GM12801 (cell line): ENCODE data around the gene ZNF22.

Source experiments
- CTCF ChIP-seq: IDR thresholded peaks from one replicate; pipeline ENCODE4 v1.5.1; 2011; ENCODE audit warnings: control low read depth; ENCODE audit not compliant: insufficient read length; ENCODE audit errors: extremely low read depth

ZNF22 gene

GRCh38 chr10:44985175-44985681 is 15.5 kb upstream of the ZNF22 start:
- TF ChIP-seq CTCF, result no peak

- TF ChIP-seq CTCF, result no peak
Observed at GRCh38 chr10:44986179-44986578, 14.5 kb upstream of the ZNF22 start.

- no peak for TF ChIP-seq CTCF
Observed at GRCh38 chr10:44986670-44987069, 14.1 kb upstream of the ZNF22 start.

GRCh38 chr10:44988957-44989585 is 11.7 kb upstream of the ZNF22 start:
- no peak for TF ChIP-seq CTCF

- TF ChIP-seq CTCF, result no peak
Observed at GRCh38 chr10:44989597-44990301, 11.0 kb upstream of the ZNF22 start.

GRCh38 chr10:44990302-44990655 is 10.4 kb upstream of the ZNF22 start:
- TF ChIP-seq CTCF, result no peak

GRCh38 chr10:44990965-44991364 is 9.8 kb upstream of the ZNF22 start:
- no peak for TF ChIP-seq CTCF
